ENCODE results near the gene ARF1.

ARF1 gene

GRCh38 chr1:228073061-228073856, 9.2 kb upstream of the ARF1 start:
- no peak overlapping the region for H3K27ac ChIP-seq
- CTCF ChIA-PET, result interaction anchor here (0.6 to 2.0 kb wide), 12 partner anchors 22 to 1257 kb away, joined by 3 to 15 read pairs (median 4); partner anchors contain the start of gene WNT3A
- POLR2A ChIA-PET (ENCODE audit: low non-redundant PET), result no interaction called here
- TF ChIP-seq CTCF (conservative IDR thresholded peaks at IDR 0.05; ENCODE audit: low read depth), result no peak
- DNase-seq (ENCODE audit: low spot score), result no peak

GRCh38 chr1:228073857-228074545, 8.5 kb upstream of the ARF1 start:
- H3K27ac ChIP-seq, result no peak overlapping the region
- CTCF ChIA-PET, result interaction anchor here (0.7 to 2.0 kb wide), 13 partner anchors 23 to 302 kb away, joined by 3 to 15 read pairs (median 3); partner anchors contain the start of gene WNT3A
- POLR2A ChIA-PET (ENCODE audit: low non-redundant PET), result no interaction called here
- DNase-seq (ENCODE audit: low spot score), result no peak
- TF ChIP-seq CTCF (conservative IDR thresholded peaks at IDR 0.05; ENCODE audit: low read depth), result peak; percentile 49

- ChIA-PET CTCF (interaction anchor here (0.7 to 2.0 kb wide), 3 partner anchors 63 to 76 kb away, joined by 3 to 10 read pairs (median 5); no protein-coding TSS in a partner anchor), POLR2A (ENCODE audit: low non-redundant PET) (interaction anchor here (0.5 to 0.6 kb wide), 2 partner anchors 105 to 341 kb away, joined by 4 to 6 read pairs; no protein-coding TSS in a partner anchor)
- no peak overlapping the region for H3K27ac ChIP-seq
- no peak for TF ChIP-seq CTCF (conservative IDR thresholded peaks at IDR 0.05; ENCODE audit: low read depth)
- no peak for DNase-seq (ENCODE audit: low spot score)
Measured at GRCh38 chr1:228074954-228075730, 7.4 kb upstream of the ARF1 start.

- TF ChIP-seq CTCF (conservative IDR thresholded peaks at IDR 0.05; ENCODE audit: low read depth), result no peak
- ChIA-PET CTCF (interaction anchor here (1.0 to 1.8 kb wide), 2 partner anchors 71 to 76 kb away, joined by 3 to 12 read pairs; no protein-coding TSS in a partner anchor), POLR2A (ENCODE audit: low non-redundant PET) (interaction anchor here (0.5 kb wide), 1 partner anchor 105 kb away, joined by 4 read pairs; no protein-coding TSS in a partner anchor)
- H3K27ac ChIP-seq, result no peak overlapping the region
- no peak for DNase-seq (ENCODE audit: low spot score)
Measured at GRCh38 chr1:228075801-228076271, 6.7 kb upstream of the ARF1 start.

- no peak for TF ChIP-seq CTCF (conservative IDR thresholded peaks at IDR 0.05; ENCODE audit: low read depth)
- H3K27ac ChIP-seq, result 0 out of 2 replicates have a peak overlapping the region, but pooled peaks have one; percentile 15
- ChIA-PET POLR2A (ENCODE audit: low non-redundant PET) (no interaction called here), CTCF (interaction anchor here (0.6 to 1.8 kb wide), 5 partner anchors 54 to 277 kb away, joined by 3 to 12 read pairs (median 3); no protein-coding TSS in a partner anchor)
- DNase-seq (ENCODE audit: low spot score), result no peak
Measured at GRCh38 chr1:228076796-228077430, 5.6 kb upstream of the ARF1 start.
